HG02840 (cell line): ENCODE data around the gene DDX18.
A peak's percentile ranks its signal among the peaks of the same experiment; 100 is the strongest.

Experiments
- ATAC-seq: cut with Tn5 transposase; IDR thresholded peaks from one replicate; pipeline ENCODE4 v1.9.1; 2021; ENCODE audit warnings: mild to moderate bottlenecking, moderate library complexity, moderate number of reproducible peaks; ENCODE audit not compliant: unreplicated experiment, low FRiP score

DDX18 gene

GRCh38 chr2:117832905-117833613 is 18.6 kb downstream of the DDX18 start:
- ATAC-seq: no peak

GRCh38 chr2:117833911-117834310 is 19.4 kb downstream of the DDX18 start:
- ATAC-seq: no peak

- no peak for ATAC-seq
These were observed 20.5 kb downstream of the DDX18 start for GRCh38 chr2:117834992-117835391.

- peak; percentile 58 for ATAC-seq
These were observed 21.7 kb downstream of the DDX18 start for GRCh38 chr2:117835990-117836760.

GRCh38 chr2:117845304-117845703 is 30.8 kb downstream of the DDX18 start:
- ATAC-seq: no peak

- no peak for ATAC-seq
These were observed 35.5 kb downstream of the DDX18 start for GRCh38 chr2:117850015-117850414.

- ATAC-seq: no peak
These were observed 36.0 kb downstream of the DDX18 start for GRCh38 chr2:117850461-117850860.

GRCh38 chr2:117851969-117852368 is 37.5 kb downstream of the DDX18 start:
- ATAC-seq: no peak

- no peak for ATAC-seq
These were observed 38.8 kb downstream of the DDX18 start for GRCh38 chr2:117853316-117853715.

GRCh38 chr2:117853873-117854272 is 39.4 kb downstream of the DDX18 start:
- ATAC-seq: no peak

- no peak for ATAC-seq
These were observed 40.1 kb downstream of the DDX18 start for GRCh38 chr2:117854610-117855009.

GRCh38 chr2:117855886-117856285 is 41.4 kb downstream of the DDX18 start:
- no peak for ATAC-seq

- ATAC-seq: no peak
These were observed 42.1 kb downstream of the DDX18 start for GRCh38 chr2:117856415-117857210.

- ATAC-seq: no peak
These were observed 43.8 kb downstream of the DDX18 start for GRCh38 chr2:117858336-117858735.

- no peak for ATAC-seq
These were observed 44.5 kb downstream of the DDX18 start for GRCh38 chr2:117858892-117859531.

GRCh38 chr2:117859532-117859911 is 45.0 kb downstream of the DDX18 start:
- no peak for ATAC-seq

GRCh38 chr2:117859924-117860647 is 45.6 kb downstream of the DDX18 start:
- no peak for ATAC-seq

GRCh38 chr2:117862459-117862858 is 48.0 kb downstream of the DDX18 start:
- ATAC-seq: no peak

GRCh38 chr2:117875786-117876185 is 61.3 kb downstream of the DDX18 start:
- no peak for ATAC-seq

- ATAC-seq: no peak
These were observed 64.5 kb downstream of the DDX18 start for GRCh38 chr2:117879003-117879402.
